ENCODE measurements around the gene MAGEF1.
A peak's percentile ranks its signal among the peaks of the same experiment; 100 is the strongest.

The MAGEF1 gene

GRCh38 chr3:184719709-184720108 is 7.8 kb upstream of the MAGEF1 start:
- DNase-seq, result no peak

DNA sequence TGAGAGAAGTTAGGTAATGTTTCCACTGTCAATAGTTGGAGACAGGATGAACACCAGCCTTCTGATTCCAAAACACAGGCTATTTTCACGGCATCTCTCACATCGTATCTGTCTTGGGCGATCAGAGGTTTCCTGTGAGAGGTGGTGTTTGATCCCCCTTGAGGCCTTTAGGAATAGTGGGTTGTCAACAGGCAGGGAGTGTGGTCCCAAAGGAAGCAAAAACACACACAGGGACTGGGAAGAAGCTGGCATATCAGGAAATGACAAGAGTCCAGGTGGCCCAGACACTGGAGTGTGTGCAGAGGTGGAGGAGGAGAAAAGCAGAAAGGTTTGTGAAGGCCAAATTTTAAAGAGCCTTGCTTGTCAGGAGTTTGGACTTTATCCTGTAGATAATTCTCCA is 6.6 kb upstream of the MAGEF1 start:
- no peak for DNase-seq

- DNase-seq, result no peak
Measured at GRCh38 chr3:184717399-184717983, 5.6 kb upstream of the MAGEF1 start.

DNA sequence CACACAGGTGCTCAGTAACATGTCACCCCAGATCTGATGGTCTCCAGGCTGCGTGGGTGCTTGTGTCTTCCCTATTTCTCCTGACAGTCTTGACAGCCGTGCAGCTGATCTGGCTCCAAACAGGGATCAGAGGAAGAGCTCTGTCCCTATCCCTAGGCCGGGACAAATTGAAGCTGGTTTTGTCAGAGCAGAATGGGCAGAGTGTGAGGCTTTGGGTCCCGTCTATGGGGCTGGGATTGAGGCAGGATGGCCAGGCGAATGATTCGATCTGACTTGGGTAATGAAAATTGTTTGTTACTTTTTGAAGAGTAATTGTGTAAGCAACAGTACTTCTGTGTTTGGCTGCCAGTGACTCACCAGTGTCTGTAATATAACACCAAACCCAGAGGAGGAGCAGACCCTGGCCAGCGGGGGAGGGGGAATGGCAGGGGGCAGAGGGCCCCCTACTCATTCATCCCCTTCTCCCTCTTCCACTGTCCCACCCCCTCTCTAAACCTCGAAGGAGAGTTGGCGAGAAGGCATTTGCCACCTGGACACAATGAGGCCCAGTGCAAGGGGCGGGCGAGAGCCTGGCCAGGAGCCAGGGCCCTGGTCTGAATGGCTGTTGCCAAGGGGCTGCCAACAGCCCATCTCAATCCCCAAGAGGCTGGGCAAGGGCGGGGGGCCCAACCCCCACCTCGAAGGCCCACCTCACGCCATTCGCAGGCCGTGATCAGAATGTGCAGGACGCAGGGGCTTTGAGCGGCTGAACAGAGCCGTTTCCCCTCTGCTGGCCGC is 4.9 kb upstream of the MAGEF1 start:
- DNase-seq, result no peak

- no peak for DNase-seq
Measured at GRCh38 chr3:184715943-184716621, 4.2 kb upstream of the MAGEF1 start.

GRCh38 chr3:184713521-184713920 is 1.7 kb upstream of the MAGEF1 start:
- DNase-seq, result no peak

- DNase-seq, result no peak
Measured at GRCh38 chr3:184713040-184713355, 1.1 kb upstream of the MAGEF1 start.

DNA sequence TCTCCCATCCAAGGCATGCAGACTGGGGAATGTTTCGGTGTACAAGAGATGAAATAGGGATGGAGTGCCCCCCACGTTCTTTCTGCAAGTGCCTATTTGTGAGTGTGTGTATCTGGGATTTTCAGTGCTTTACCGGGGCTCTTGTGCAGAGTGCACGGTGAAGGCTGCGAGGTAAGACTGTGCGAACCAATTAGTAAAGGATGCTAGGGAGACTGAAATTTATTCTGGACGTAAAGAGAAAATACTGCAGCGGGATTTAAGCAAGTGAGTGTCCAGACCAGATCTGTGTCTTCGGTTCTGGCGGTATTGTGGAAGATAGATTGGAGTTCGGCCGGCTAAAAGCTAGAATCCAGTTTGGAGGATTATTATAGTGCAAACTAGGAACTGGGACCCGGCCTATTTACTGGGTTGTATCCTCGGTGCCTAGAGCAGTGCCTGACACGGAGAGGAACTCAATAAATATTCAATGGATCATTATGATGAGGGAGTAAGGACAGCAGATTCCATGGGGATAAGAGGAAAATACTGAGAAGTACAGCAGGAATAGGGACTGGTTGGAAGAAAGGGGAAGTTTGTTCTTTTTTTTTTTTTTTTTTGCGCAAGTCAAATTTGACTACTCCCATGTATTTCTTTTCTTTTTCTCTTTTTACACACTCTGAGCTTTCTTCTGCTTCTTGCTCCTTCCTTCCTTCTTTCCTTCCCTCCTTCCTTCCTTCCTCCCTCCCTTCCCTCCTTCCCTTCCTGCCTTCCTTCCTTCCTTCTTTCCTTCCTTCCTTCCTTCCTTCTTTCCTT is 580 bp upstream of the MAGEF1 start:
- no peak for DNase-seq

DNA sequence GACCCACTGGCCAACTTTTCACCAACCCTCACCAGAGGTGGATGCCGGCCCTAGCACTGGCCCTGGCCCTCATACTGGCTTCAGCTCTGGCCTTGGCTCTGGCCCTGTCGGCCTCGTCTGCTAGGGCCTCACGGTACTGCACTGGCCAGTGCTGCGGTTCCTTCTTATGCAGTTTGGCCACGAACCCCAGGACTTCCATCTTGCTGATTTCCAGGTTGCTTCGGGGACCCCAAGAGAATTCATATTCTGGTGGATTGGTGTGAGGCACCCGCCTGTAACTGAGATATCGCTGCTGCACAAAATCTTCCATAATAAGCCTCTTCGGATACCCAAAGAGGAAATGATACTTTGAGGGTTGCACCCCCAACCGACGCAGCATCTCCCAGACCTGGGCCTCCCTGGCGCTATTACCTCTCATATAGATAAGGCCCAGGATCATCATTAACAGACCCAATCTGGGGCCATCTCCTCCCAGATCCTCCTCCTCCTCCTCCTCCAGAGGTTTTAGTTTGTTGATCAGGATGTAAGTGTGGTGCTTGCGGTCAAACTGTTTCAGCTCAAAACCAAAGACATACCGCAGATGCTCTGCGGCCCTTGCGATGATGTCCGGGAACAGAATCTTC is 883 bp downstream of the MAGEF1 start:
- peak; percentile 25 for DNase-seq

- no peak for DNase-seq
Measured at GRCh38 chr3:184703657-184704056, 8.2 kb downstream of the MAGEF1 start.

- no peak for DNase-seq
Measured at GRCh38 chr3:184700759-184701158, 11.1 kb downstream of the MAGEF1 start.

GRCh38 chr3:184697845-184698244 is 14.0 kb downstream of the MAGEF1 start:
- no peak for DNase-seq

GRCh38 chr3:184696697-184697096 is 15.2 kb downstream of the MAGEF1 start:
- DNase-seq, result no peak

GRCh38 chr3:184694716-184695115 is 17.1 kb downstream of the MAGEF1 start:
- DNase-seq, result no peak

DNA sequence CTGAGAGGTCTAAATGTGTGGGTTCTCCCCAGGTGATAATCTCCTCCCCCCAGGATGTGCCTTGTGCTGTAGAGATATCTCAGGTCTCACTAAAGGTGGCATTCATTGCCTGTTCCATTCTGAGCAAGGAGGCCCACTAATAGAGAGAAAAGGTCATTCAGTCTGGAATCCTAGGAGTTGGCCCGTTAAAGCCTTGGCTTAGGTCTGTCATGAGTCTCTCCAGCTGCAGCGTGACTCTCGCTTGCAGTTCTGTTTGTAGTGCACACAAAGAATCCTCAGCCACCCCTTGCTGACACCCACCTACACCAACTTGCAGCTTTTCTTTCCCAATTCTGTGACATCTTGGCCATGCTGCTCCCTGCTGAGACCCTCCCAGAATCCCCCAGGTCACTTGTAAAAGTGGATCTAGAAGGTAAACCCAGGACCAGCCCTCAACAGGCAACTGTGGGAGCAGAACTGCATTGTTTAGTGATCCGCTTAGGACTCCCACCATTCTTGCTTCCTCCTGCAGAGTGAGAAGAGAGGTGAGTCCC is 17.7 kb downstream of the MAGEF1 start:
- DNase-seq, result no peak

GRCh38 chr3:184693011-184693975 is 18.6 kb downstream of the MAGEF1 start:
- DNase-seq, result no peak

GRCh38 chr3:184691397-184692231 is 20.2 kb downstream of the MAGEF1 start:
- DNase-seq, result peak; percentile 51

- DNase-seq, result no peak
Measured at GRCh38 chr3:184690192-184690883, 21.5 kb downstream of the MAGEF1 start.

DNA sequence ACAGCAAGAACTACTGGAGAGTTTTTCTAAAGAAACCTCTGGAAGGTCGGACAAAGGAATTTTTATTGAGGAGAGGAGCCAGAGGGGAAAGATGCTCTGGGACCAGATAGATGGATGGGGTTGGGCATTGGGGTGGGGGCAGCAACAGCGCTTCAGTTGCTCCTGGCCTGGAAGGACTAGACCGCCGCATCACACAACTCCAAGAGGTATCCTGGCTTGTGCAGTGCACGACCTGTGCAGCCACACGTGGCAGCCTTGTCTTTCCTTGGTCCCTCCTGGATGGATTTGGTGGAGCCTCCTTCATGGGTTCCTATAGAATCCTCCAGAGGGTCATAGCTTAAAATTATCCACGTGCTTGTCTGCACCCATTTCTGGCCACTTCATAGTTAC is 23.0 kb downstream of the MAGEF1 start:
- DNase-seq, result no peak
